GM18867 (cell line): ENCODE measurements around the gene CELF4.

Experiments used
- ATAC-seq: cut with Tn5 transposase; IDR thresholded peaks from one replicate; pipeline ENCODE4 v1.9.1; 2021; ENCODE audit warnings: mild to moderate bottlenecking, moderate library complexity; ENCODE audit not compliant: unreplicated experiment

CELF4 gene

DNA sequence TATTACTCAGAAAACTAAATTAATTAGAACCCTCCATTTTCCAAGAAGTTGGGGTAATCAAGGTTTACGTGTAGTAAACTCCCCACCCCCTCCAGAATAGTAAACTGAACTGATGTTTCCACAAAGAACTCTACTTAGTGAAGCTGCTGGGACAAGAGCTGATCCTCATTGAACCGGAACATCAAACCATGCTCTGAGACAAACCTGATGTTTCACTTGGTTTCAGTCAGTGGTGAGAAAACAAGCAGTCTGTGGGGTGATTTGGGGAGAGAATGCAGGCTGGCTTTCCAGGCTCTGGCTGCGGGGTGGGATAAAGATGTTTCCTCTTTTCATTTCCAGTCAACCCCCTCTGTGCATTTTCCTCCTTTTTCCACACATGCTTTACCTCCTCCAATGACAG lies 38.2 kb downstream of the CELF4 start:
- ATAC-seq, result peak; percentile 31

DNA sequence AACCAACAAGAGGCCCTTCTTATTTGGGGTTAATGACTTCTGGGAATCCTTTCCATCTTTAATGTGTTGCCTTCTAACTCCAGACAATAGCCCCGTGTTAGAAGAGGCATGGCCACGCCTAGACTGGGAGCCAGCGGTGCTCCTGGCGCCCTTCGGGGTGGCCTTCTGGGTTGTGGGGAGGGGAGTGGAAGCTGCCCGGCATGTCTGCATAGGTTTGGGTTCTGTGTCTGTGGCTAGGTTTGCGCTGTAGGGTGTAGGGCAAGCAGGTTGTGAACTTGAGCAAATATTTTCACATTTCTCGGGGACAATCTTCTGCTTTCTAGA lies 40.4 kb downstream of the CELF4 start:
- ATAC-seq, result no peak

DNA sequence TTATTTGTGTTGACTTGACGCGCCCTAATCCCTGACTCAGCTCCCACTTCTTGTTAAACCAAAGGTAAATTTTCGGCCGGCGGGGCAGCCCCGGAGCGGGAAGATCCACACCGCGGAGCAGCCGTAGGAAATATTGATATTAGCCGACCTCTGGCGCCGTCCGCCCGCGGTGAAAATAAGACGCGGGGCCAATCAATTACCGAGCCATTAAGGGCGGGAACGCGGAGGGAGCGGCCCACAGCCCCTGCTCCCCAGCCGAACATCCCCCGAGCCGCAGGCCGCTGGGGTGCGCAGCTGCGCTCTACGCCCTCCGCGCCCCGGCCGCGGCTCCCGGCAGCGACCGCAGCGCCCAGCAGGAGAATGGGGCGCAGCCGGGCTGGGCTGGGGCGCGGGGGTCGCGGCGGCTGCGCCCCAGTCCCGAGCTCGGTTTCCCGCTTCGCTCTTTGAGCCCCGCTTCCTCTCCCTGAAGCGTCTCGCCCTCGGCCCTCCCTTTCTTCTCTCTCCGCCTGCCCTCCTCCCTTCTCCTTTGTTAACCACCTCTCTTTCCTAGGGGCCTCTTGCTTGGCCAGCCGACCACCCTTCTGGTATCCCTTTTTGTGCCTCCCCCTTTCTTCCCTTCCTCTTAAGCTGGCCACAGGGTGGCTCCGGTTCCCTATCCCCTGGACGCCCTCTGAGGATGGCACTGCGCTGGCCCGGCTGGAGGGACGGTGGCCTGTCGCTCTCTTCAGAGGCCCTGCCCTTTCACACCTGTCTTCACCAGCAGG lies 40.9 kb downstream of the CELF4 start:
- no peak for ATAC-seq

DNA sequence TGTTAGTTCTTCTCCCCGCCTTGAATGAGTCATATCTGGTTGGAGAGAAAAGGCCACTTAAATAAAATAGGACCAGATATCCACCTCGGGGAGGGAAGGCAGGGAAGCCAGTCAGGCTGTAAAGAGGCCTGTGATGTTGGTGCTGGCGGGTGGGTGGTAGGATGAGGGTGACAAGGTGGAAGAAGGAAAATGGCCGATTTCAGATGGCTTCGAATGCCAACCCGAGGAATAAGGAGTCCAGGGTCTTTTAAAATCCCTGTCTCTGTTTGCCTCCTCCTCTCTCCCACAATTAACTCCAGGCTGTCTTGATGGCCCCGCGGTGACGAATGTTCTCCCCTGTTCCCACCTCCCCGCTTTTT lies 41.5 kb downstream of the CELF4 start:
- ATAC-seq, result no peak

DNA sequence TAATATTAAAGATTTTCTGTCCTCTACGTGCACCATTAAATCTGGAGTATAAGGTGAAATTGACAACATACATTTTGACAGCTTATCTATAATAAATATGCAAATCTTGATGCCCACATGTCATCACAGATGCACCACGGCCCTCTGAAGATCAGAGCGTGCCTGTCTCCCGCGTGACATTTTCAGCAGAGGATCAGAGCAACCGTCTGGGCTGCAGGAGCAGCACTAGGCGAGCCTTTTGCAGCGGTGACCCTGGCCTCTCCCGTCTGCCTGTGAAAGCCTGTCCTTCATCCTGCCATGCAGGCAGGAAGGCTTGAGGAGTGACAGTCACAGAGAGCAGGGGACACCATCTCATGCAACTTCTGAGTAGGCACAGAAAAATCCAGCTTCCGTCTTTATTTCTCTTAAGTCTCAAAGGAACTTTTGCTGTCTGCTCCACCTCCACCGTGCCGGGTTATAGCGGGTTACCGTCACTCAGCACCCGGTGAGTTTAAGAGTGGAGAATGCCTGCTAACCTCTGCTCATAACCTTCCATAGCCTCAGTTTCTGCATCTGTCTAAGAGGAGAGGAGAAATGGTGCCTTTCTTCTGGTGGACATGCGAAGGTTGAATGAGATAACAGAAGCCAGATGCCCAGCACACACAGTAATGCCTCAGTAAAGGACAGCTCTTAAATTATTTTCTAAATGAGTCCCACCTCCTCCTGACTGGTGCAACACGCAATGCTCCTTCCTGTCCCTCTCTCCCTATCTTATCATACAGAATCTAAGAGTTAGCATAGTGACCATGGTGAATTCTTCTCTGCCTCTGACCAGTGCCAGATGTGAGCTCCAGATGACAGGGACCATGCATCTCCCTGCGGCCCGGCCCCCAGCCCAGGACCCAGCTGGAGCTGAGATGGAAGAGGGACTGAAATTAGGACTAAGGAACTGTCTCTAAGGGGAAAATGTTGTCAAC lies 43.8 kb downstream of the CELF4 start:
- ATAC-seq, result no peak

DNA sequence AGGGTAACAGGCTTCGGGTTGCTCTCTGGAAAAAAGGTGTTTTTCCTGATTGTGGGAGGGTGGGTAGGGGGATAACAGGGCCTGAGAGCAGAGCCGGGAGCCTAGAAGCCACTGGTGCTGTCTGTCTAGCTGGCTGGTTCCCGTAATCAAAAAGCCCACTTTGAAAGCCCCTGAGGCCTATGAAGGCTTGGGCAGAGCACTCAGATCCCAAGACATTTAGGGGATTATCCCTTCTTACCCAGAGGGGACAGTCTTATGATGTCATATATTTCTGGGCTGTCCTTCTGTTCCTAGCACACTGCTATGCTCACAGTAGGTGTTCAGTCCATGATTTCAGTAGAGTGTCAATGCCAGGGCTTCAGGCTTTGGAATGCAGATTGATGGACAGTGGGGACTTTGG lies 45.1 kb downstream of the CELF4 start:
- ATAC-seq, result no peak

DNA sequence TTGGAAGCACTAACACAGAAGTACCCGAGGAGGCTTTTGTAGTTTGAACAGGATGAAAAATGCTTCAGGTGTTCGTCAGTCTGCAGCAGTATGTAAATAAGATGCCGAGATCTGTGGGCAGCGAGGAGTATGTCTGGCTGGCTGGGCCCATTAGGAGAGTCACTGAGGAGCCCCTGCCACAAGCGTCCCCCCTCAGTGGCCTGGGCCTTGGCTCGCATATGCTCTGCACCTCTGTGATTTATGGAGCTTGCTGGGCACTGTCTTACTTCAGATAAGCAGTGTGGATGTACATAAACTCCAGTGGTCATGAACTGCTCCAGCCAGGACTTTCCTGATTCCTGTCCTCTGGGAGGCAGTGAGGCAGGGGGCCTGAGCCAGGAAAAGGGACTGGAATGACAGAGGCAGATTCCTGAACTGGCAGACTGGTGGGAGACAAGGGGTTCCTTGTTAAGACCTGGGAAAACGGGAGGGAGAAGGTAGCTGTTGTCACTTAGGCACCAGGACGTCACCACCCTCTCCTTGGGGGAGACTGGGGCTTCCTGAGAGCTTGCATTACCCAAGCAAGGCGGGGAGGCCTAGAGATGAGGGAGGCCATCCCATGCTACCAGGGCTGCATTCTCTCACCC lies 46.0 kb downstream of the CELF4 start:
- no peak for ATAC-seq

DNA sequence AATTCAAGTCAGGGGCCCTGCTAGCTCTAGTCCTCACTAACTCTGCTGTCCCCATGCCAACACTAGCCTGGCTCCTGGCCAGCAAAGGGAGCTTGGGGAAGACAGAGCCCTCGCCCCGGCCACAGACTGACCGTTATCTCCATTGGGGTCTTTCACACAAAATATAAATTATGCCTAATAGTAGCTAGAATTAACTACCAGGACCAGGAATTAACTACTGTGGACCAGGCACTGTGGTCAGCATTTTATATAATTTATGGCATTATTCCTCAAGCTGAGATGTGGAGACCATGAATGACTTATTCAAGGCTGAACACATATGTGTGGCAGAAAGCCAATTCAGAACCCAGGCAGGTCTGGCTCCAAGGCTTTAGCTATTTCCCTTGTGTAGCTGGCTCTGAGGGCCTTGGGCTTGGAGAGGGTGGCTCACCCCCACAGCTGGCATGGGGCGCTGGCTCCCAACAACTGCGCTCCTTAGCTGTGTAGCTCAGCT lies 49.2 kb downstream of the CELF4 start:
- ATAC-seq, result no peak

DNA sequence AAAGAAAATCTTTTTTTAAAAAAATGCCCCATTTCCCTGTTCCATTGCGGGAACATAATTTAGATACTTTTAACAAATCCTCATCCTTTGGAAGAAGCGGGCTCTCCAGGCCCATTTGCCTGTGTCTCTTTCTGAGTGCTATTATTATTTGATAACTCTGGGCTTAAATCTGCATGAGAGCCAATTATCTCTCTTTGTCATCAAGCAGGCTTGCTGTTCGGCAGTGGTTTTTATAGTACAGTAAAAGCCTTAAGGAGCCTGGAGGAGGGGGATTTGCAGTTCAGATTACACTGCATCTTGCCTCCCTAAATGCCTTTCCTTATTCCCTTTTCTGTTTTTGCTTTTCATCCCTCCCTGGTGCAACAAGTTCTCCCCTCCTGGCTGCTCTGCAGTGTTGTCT lies 50.6 kb downstream of the CELF4 start:
- no peak for ATAC-seq

DNA sequence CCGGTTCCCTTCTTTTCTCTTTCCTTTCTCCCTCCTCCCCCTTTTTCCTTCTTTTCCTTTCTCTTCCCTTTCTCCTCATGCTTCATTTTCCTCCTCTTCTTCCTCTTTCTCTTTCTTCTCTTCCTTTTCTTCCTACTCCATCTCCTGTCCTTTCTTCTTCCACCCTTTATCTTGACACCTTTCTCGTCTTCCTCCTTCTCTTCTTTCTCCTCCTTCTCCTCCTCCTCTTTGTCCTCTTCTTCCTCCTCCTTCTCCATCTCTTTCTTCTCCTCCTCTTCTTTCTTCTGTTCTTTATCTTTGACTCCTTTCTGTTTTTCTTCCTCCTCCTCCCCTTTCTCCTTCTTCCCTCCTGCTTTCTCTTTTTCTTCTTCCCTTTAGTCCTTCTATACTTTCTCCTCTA lies 53.2 kb downstream of the CELF4 start:
- no peak for ATAC-seq

DNA sequence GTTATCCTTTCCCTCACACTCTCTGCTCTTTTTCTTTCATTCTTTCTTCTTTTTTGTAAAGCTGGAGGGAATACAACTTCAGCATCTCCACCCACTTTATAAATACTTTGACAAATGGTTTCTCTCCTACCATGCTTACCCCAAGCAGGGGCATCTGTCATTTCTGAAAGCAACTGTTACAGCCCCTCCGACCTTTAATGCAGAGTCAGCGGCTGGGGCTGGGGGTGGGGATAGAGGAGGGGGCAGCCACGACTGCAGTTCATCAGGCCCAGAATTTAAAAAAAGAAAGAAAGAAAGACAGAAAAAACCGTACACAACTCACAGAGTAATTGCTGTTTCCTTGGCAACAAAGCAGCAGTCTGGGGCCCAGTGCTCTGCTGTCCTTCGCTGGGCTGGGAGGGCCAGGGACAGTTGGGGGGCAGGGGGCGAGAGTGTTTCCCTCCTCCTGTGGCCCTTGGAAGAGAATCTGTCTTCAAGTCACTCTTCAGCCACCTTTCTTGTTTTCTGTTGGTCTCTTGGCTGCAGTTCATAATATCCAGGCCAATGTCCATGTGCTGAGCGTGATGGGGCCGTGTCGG lies 53.8 kb downstream of the CELF4 start:
- ATAC-seq, result no peak

DNA sequence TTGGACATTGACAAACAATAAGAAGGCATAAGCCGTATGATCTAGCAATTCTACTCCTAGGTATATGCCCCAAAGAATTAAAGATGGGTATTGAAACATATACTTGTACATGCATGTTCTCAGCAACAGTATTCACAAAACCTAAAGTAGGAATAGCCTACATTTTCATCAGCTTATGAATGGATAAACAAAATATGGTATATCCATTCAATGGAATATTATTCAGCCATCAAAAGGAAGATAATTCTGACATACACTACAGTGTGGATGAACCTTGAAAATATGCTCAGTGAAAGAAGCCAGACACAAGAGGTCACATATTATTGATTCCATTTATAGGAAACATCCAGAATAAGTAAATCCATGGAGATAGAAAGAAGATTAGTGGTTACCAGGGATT lies 56.0 kb downstream of the CELF4 start:
- no peak for ATAC-seq

DNA sequence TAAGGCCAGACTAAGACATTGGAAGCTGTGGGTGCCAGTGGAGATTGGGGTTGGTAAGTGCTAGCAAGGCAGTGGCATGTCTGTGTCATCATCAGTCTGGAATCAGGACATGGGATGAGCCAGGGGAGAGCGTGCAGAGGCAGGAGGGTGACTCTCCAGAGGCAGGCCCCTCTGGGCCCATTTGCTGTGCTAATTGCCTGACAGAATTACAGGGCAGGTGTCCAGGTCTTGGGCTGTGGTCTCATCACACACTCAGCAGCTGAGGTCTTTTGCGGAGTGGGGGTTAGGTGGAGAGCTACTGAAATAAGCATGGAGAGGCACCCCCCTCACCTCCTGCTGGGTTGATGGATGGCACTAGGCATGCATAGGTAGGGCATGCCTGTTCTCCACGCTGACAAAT lies 57.4 kb downstream of the CELF4 start:
- ATAC-seq, result no peak

DNA sequence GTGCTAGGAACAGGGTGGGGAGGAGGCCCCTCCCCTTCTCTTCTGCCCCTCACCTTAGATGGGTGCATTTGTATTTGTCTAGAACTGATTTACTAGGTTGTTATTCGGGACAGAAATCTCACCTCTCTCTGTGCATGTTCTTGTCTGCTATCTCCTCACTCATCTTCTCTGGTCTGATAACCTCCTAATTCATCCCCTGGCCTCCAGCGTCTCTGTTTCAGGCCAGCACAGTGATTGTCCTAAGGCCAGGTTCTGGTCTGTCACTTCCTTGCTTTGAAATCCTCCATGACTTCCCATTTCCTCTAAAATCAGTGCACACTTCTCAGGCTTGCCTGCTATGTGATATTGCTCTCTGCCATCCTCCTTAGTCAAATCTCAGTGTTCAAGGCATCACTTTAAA lies 58.4 kb downstream of the CELF4 start:
- ATAC-seq, result no peak

DNA sequence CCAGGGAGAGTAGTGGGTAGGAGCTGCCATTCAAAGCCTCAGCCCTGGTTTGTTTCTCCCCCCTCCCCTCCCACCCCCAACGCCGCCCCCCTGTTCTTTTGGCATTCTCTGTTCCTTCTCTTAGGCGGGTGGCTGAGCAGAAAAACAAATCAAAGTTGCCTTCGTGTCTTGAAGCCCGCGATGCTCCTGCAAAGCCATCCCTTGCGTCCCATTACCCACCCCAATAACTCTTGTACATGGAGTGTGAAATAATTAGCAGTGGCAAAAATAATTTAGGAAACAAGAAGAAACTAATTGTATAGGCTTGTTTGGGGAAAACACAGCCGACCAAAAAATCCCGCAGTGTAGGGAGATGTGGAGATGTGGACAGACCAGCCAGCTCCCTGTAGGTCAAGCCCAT lies 59.6 kb downstream of the CELF4 start:
- ATAC-seq, result no peak

DNA sequence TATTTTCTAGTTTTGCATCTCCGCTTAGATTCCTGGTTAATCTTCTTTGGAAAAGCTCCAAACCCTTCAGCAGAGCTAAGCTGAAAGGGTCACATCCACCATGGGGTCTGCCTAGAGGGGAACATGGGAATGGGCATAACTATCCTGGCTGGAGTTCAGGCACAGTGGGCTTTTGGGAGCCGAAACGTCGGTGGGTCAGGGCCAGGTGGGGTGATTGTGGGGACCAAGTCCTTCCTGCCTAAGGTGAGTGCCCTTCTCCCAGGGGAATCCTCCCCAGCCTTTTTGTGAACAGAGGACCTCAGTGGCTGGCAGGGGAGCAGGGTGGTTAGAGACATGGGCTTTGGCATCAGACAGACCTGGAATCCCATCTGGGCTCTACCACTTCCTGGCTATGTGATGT lies 60.3 kb downstream of the CELF4 start:
- no peak for ATAC-seq

DNA sequence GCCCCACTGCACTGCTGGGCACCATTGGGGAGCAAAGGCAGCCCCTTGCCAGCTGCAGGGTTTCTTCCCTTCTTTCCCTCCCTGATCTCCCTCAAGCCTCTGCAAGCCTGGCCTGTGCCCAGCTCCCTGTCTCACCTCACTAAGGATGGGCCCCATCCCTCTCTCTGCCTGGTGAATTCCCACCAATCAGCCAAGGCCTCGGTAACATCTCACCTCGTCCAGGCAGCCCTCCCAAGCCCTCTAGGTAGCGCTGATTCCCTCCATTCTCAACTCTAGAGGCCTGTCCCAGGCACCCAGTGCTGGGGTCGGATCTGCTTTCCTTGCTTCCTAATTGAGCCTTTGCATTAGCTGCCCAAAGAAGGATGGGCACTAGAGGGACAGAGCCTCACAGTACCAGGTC lies 63.0 kb downstream of the CELF4 start:
- no peak for ATAC-seq

DNA sequence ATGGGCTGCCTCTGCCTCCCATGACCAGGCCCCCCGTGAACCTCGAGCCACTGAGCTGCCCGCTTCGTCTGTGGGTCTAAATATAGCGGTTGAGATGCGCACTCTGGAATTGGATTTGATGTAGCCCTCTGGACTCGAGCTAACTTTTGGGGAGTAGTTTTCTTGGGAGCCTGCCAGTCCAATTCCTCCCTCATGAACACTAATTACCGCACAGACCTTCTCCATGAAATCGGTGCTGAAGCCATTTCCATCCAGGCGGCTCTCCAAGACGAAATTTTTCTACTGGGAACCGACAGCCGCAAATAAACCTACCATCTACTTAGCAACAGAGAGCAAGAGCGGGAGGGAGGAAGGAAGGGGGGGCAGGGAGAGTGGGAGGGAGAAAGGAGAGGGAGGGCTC lies 63.6 kb downstream of the CELF4 start:
- no peak for ATAC-seq

DNA sequence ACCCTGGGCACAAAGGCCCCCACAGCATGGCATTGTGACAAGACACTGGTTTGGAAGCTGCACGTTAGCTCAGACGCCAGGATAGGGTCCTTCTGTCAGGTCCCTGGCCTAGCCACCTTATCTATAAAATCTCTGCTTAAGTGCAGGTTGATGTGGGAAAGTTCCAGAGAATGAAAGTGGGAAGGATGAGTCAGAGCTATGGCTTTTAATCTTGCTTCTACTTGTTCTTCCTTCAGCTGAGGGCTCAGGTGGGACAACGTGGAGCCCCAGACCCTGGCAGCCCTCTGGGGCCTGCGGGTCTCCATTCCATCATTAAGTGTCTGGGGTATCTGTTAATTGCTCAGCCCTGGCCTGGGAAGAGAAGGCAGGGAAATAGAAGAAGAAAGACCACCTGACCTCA lies 64.5 kb downstream of the CELF4 start:
- ATAC-seq, result no peak

DNA sequence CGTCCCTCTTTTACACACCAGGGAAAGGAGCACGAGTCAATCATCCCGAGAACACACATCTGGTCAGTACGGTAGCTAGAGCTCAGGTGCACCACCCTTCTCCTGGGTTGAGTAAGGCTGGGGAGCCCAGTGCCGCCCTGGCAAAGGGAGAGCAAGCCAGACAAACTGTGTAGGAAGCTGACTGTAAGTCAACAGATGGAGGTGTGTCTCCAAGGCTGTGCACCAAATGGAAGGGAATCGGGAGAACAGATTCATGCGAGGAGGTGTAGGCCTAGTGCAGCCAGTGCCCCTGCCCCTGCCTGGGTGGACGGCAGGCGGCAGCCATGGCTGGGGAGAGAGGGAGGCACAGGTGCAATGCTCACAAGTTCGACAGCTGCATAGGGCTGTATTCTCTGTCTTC lies 65.7 kb downstream of the CELF4 start:
- ATAC-seq, result no peak

DNA sequence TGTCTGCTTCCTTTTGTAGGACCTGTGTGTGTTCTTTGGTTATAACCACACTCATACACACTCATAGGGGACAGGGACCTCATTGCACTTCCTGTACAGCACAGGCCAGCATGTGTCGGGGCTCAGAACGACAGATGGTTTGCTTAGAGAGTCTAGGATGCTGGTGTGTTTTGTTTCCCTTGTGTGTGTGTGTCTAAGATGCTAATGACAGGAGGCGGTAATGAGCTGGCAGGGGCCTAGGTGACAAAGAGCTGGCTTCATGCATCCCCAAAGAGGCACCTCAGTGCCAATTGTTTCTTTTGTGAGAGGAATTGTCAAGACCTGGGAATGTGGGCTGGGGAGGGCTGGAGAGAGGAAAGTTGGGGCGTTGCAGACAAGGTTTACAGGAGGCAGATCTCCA lies 66.6 kb downstream of the CELF4 start:
- no peak for ATAC-seq
